GM21619 (cell line): ENCODE data around the gene ADAMTSL5.
A peak's percentile ranks its signal among the peaks of the same experiment; 100 is the strongest.
"Not testable (repeated sequence)": the region's sequence is repeated elsewhere in the genome, so short reads cannot be mapped to it uniquely, and the experiment has no call there.

Experiments used
- ATAC-seq: cut with Tn5 transposase; IDR thresholded peaks from one replicate; pipeline ENCODE4 v1.9.1; 2021; ENCODE audit not compliant: unreplicated experiment

Gene ADAMTSL5

GRCh38 chr19:1481893-1482360, 30.9 kb downstream of the ADAMTSL5 start:
- no peak for ATAC-seq

GRCh38 chr19:1481224-1481892, 31.5 kb downstream of the ADAMTSL5 start:
- ATAC-seq: no peak

GRCh38 chr19:1478934-1479707, 33.7 kb downstream of the ADAMTSL5 start, which contains the start of gene C19orf25:
Gene C19orf25 (minus strand): TSS chr19:1479215. CDS start chr19:1478903, 312 bp downstream.
- ATAC-seq: peak; percentile 77

- ATAC-seq: not testable (repeated sequence)
These were observed 35.8 kb downstream of the ADAMTSL5 start for GRCh38 chr19:1477056-1477455.

- no peak for ATAC-seq
These were observed 36.9 kb downstream of the ADAMTSL5 start for GRCh38 chr19:1475751-1476437.

GRCh38 chr19:1474765-1475351, 38.0 kb downstream of the ADAMTSL5 start:
- no peak for ATAC-seq

GRCh38 chr19:1474011-1474764, 38.6 kb downstream of the ADAMTSL5 start:
- ATAC-seq: no peak

- ATAC-seq: no peak
These were observed 39.6 kb downstream of the ADAMTSL5 start for GRCh38 chr19:1473085-1473851.

GRCh38 chr19:1472231-1473084, 40.4 kb downstream of the ADAMTSL5 start:
- ATAC-seq: no peak

GRCh38 chr19:1471515-1472160, 41.2 kb downstream of the ADAMTSL5 start:
- no peak for ATAC-seq

GRCh38 chr19:1471010-1471514, 41.8 kb downstream of the ADAMTSL5 start:
- no peak for ATAC-seq

GRCh38 chr19:1470305-1471009, 42.4 kb downstream of the ADAMTSL5 start:
- ATAC-seq: no peak

- no peak for ATAC-seq
These were observed 42.8 kb downstream of the ADAMTSL5 start for GRCh38 chr19:1470055-1470304.

GRCh38 chr19:1469255-1470054, 43.4 kb downstream of the ADAMTSL5 start:
- ATAC-seq: no peak

- no peak for ATAC-seq
These were observed 44.0 kb downstream of the ADAMTSL5 start for GRCh38 chr19:1468821-1469254.

- ATAC-seq: no peak
These were observed 44.5 kb downstream of the ADAMTSL5 start for GRCh38 chr19:1468274-1468820.
